Measurements from ENCODE around the gene PDE4D. TPM values are rescaled to one million over a fixed set of nuclear protein-coding genes. Genes with fewer than 3 reads are reported as not detected.
A peak's percentile ranks its signal among the peaks of the same experiment; 100 is the strongest.

The PDE4D gene
- total RNA-seq, 1 donor: 19.9 TPM

GRCh38 chr5:59003124-59003523 lies 890.4 kb downstream of the PDE4D start:
- no peaks in the 10 kb centered on the region for H3K27me3 ChIP-seq (ENCODE audit: insufficient read depth, low read length)
- no peaks in the 10 kb centered on the region for H3K4me1 ChIP-seq (ENCODE audit: insufficient read depth, low read length)
- H3K36me3 ChIP-seq (ENCODE audit: insufficient read depth, low read length): no peaks in the 10 kb centered on the region
- no peak overlapping the region for H3K27ac ChIP-seq (ENCODE audit: low read depth, low read length)
- no peaks in the 10 kb centered on the region for H4K20me1 ChIP-seq (ENCODE audit: insufficient read depth, low read length)
- DNase-seq (ENCODE audit: insufficient read length, low spot score, missing footprints): no peak
- no peak overlapping the region for H2AFZ ChIP-seq (ENCODE audit: low read length)
- peaks cover 83% of the 10 kb centered on the region for H3K79me2 ChIP-seq (ENCODE audit: insufficient read depth, low read length)
- no peak overlapping the region for H3K4me2 ChIP-seq (ENCODE audit: insufficient read depth, low read length)
- no peaks in the 10 kb centered on the region for H3K9me3 ChIP-seq (ENCODE audit: low read depth, low read length)
- no peak overlapping the region for H3K4me3 ChIP-seq (ENCODE audit: insufficient read depth, low read length)
- TF ChIP-seq, protein P1, sequence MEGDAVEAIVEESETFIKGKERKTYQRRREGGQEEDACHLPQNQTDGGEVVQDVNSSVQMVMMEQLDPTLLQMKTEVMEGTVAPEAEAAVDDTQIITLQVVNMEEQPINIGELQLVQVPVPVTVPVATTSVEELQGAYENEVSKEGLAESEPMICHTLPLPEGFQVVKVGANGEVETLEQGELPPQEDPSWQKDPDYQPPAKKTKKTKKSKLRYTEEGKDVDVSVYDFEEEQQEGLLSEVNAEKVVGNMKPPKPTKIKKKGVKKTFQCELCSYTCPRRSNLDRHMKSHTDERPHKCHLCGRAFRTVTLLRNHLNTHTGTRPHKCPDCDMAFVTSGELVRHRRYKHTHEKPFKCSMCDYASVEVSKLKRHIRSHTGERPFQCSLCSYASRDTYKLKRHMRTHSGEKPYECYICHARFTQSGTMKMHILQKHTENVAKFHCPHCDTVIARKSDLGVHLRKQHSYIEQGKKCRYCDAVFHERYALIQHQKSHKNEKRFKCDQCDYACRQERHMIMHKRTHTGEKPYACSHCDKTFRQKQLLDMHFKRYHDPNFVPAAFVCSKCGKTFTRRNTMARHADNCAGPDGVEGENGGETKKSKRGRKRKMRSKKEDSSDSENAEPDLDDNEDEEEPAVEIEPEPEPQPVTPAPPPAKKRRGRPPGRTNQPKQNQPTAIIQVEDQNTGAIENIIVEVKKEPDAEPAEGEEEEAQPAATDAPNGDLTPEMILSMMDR (IDR thresholded peaks at IDR 0.05; ENCODE audit: extremely low read depth, low read depth, low read length): no peak

DNA sequence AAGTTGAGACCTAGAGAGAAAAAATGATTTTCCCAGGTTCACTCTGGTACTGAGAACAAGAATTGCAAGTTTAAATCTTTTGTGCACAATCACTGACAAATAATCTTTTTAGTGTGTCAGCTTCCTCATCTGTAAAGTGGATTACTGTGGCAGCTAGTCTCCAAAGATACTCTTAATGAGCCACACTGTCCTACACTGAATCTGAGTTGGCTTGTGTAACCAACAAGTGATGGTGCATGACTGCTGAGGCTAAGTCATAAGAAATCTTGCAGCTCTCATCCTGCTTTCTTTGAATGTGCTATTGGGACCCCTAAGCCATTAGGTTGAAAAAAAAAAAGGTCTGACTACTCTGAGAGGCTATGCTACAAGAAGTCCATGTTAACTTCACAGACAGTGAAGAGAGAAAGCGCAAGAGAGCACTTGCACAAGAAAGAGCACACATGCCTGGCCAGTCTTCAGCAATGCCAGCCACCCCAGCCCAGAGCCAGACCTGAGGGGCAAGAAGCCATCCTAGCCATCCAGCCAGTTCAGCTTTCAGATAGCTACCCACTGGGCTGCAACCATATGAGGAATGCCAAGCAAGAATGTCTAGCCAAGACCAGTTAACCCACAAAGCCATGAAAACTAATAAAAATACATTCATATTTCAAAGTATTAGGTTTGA lies 891.2 kb downstream of the PDE4D start:
- Histone ChIP-seq H3K4me1 (ENCODE audit: insufficient read depth, low read length) (no peaks in the 10 kb centered on the region), H3K27me3 (ENCODE audit: insufficient read depth, low read length) (no peaks in the 10 kb centered on the region), H3K27ac (ENCODE audit: low read depth, low read length) (no peak overlapping the region), H3K9me3 (ENCODE audit: low read depth, low read length) (no peaks in the 10 kb centered on the region), H3K79me2 (ENCODE audit: insufficient read depth, low read length) (peaks cover 85% of the 10 kb centered on the region), H2AFZ (ENCODE audit: low read length) (no peak overlapping the region), H3K36me3 (ENCODE audit: insufficient read depth, low read length) (no peaks in the 10 kb centered on the region), H4K20me1 (ENCODE audit: insufficient read depth, low read length) (no peaks in the 10 kb centered on the region), H3K4me3 (ENCODE audit: insufficient read depth, low read length) (no peak overlapping the region), H3K4me2 (ENCODE audit: insufficient read depth, low read length) (no peak overlapping the region)
- TF ChIP-seq, protein P1 (IDR thresholded peaks at IDR 0.05; ENCODE audit: extremely low read depth, low read depth, low read length): no peak
- no peak for DNase-seq (ENCODE audit: insufficient read length, low spot score, missing footprints)

- Histone ChIP-seq H3K4me2 (ENCODE audit: insufficient read depth, low read length) (no peak overlapping the region), H3K27ac (ENCODE audit: low read depth, low read length) (no peak overlapping the region), H3K79me2 (ENCODE audit: insufficient read depth, low read length) (peaks cover 82% of the 10 kb centered on the region), H2AFZ (ENCODE audit: low read length) (peak overlapping the region; percentile 33), H3K4me1 (ENCODE audit: insufficient read depth, low read length) (no peaks in the 10 kb centered on the region), H4K20me1 (ENCODE audit: insufficient read depth, low read length) (no peaks in the 10 kb centered on the region), H3K27me3 (ENCODE audit: insufficient read depth, low read length) (no peaks in the 10 kb centered on the region), H3K9me3 (ENCODE audit: low read depth, low read length) (no peaks in the 10 kb centered on the region), H3K36me3 (ENCODE audit: insufficient read depth, low read length) (no peaks in the 10 kb centered on the region), H3K4me3 (ENCODE audit: insufficient read depth, low read length) (no peak overlapping the region)
- no peak for DNase-seq (ENCODE audit: insufficient read length, low spot score, missing footprints)
- TF ChIP-seq, protein P1 (IDR thresholded peaks at IDR 0.05; ENCODE audit: extremely low read depth, low read depth, low read length): no peak
Measured at GRCh38 chr5:59001716-59002115, 891.8 kb downstream of the PDE4D start.

DNA sequence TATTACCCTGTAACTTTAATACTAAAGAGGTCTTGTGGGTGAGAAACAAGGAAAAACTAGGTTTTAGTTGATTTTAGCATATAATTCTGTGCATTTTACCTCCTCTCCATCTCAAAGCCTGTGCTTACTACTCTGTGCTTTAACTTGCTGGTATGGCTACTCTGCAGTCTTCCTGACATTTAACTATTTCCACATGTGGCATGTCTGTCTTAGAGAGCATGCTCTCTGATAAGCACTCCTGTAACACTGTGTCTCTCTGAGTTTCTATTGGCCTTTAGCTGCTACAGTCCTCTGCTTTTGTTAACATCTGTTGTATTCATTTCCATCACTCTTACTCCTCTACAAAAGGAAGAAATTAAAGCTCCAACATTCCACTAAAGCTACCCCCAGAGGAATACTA lies 892.4 kb downstream of the PDE4D start:
- Histone ChIP-seq H3K27me3 (ENCODE audit: insufficient read depth, low read length) (no peaks in the 10 kb centered on the region), H3K27ac (ENCODE audit: low read depth, low read length) (no peak overlapping the region), H3K36me3 (ENCODE audit: insufficient read depth, low read length) (no peaks in the 10 kb centered on the region), H2AFZ (ENCODE audit: low read length) (peak overlapping the region; percentile 33), H3K79me2 (ENCODE audit: insufficient read depth, low read length) (peaks cover 82% of the 10 kb centered on the region), H3K9me3 (ENCODE audit: low read depth, low read length) (no peaks in the 10 kb centered on the region), H3K4me1 (ENCODE audit: insufficient read depth, low read length) (no peaks in the 10 kb centered on the region), H4K20me1 (ENCODE audit: insufficient read depth, low read length) (no peaks in the 10 kb centered on the region), H3K4me3 (ENCODE audit: insufficient read depth, low read length) (no peak overlapping the region), H3K4me2 (ENCODE audit: insufficient read depth, low read length) (no peak overlapping the region)
- no peak for DNase-seq (ENCODE audit: insufficient read length, low spot score, missing footprints)
- TF ChIP-seq, protein P1 (IDR thresholded peaks at IDR 0.05; ENCODE audit: extremely low read depth, low read depth, low read length): no peak

Measured in osteoblast (primary cell).